B cell (primary cell): Measurements from ENCODE around the gene SLC50A1. TPM values are rescaled to one million over a fixed set of nuclear protein-coding genes. Genes with fewer than 3 reads are reported as not detected.

Experiments
- ATAC-seq: fragments of 200-7000 bp; cut with Tn5 transposase; one replicate; pipeline ENCODE4 v1.10.0; 2021; ENCODE audit warnings: low read depth, mild to moderate bottlenecking, moderate number of reproducible peaks, moderate library complexity
- CTCF ChIA-PET: fragments of 350-600 bp; sonication (Branson Sonifier 250); formaldehyde crosslinking; loops from one replicate; lab custom pipeline; 2021; ENCODE audit warnings: antibody characterized with exemption, inconsistent platforms; lab: Charles Lee
- POLR2A ChIA-PET: fragments of 350-600 bp; sonication (Branson Sonifier 250); formaldehyde crosslinking; loops from one replicate; lab custom pipeline; 2021; ENCODE audit warnings: antibody characterized with exemption; lab: Charles Lee
- DNase-seq: peaks from one replicate; pipeline ENCODE4 v3.0.0; 2013
- H2AFZ ChIP-seq: 2 replicates; pipeline ENCODE4 v1.6.1; 2012; ENCODE audit warnings: mild to moderate bottlenecking, low read depth, low read length; ENCODE audit not compliant: insufficient read depth, poor library complexity, severe bottlenecking
- H3K27ac ChIP-seq, 2 donors: 1 replicate in 1 of 2; 2 replicates in 1 of 2; pipeline ENCODE4 v1.5.1; 2012 to 2013; ENCODE audit warnings: low read length in 2 of 2, mild to moderate bottlenecking in 2 of 2, moderate library complexity in 1 of 2
- H3K27me3 ChIP-seq, 4 experiments: fragments of 200-600 bp in 1 of 4; sonication (generic) in 1 of 4; replicated peaks in 1 of 4; 1 replicate in 2 of 4; 2 replicates in 2 of 4; pipeline versions ENCODE4 v1.6.1 to v1.7.0; 2013 to 2016; ENCODE audit warnings: low read length in 3 of 4, mild to moderate bottlenecking in 2 of 4, mixed read lengths in 1 of 4, moderate library complexity in 1 of 4; ENCODE audit not compliant: insufficient read depth in 4 of 4, control insufficient read depth in 3 of 4; ENCODE audit errors: control extremely low read depth in 1 of 4
- H3K36me3 ChIP-seq, 2 experiments: replicated peaks in 1 of 2; 1 replicate in 1 of 2; 2 replicates in 1 of 2; pipeline versions ENCODE4 v1.6.1 to v1.7.1; 2013; ENCODE audit warnings: low read length in 1 of 2; ENCODE audit not compliant: insufficient read depth in 2 of 2, control insufficient read depth in 1 of 2; ENCODE audit errors: control extremely low read depth in 1 of 2, extremely low read depth in 1 of 2
- H3K4me1 ChIP-seq, 2 donors: fragments of 200-600 bp in 1 of 2; sonication (generic) in 1 of 2; 1 replicate in 1 of 2; 2 replicates in 1 of 2; pipeline versions ENCODE4 v1.5.1 to v1.6.1; 2013 to 2017; ENCODE audit warnings: low read length in 2 of 2; ENCODE audit not compliant: control insufficient read depth in 2 of 2, insufficient read depth in 2 of 2
- H3K4me2 ChIP-seq: replicated peaks from 2 replicates; pipeline ENCODE3; 2012; ENCODE audit warnings: mild to moderate bottlenecking, low read depth, low read length; ENCODE audit not compliant: poor library complexity, severe bottlenecking
- H3K4me3 ChIP-seq, 5 experiments: fragments of 200-600 bp in 1 of 5; sonication (generic) in 1 of 5; 1 replicate in 3 of 5; 2 replicates in 2 of 5; pipeline versions ENCODE4 v1.5.1 to v1.7.0; 2011 to 2016; ENCODE audit warnings: low read length in 4 of 5, mild to moderate bottlenecking in 4 of 5, low read depth in 2 of 5, control low read depth in 1 of 5, moderate library complexity in 1 of 5; ENCODE audit not compliant: insufficient read depth in 1 of 5; ENCODE audit errors: control extremely low read depth in 1 of 5, extremely low read depth in 1 of 5
- H3K79me2 ChIP-seq: fragments of 200-600 bp; sonication (generic); one replicate; pipeline ENCODE4 v1.6.0; 2016; ENCODE audit warnings: low read length; ENCODE audit not compliant: control insufficient read depth, insufficient read depth
- H3K9ac ChIP-seq: fragments of 200-600 bp; sonication (generic); 2 replicates; pipeline ENCODE4 v1.6.1; 2017; ENCODE audit warnings: mild to moderate bottlenecking, low read length, moderate library complexity
- H3K9me3 ChIP-seq, 3 donors: one replicate each; pipeline versions ENCODE4 v1.6.1 to v1.7.1; 2013; ENCODE audit warnings: low read length in 2 of 3; ENCODE audit not compliant: control insufficient read depth in 2 of 3, insufficient read depth in 1 of 3; ENCODE audit errors: control extremely low read depth in 1 of 3
- H4K20me1 ChIP-seq: 2 replicates; pipeline ENCODE4 v1.6.0; 2012; ENCODE audit warnings: mild to moderate bottlenecking, low read length; ENCODE audit not compliant: insufficient read depth, control insufficient read depth, poor library complexity, severe bottlenecking
- H3K27ac Mint-ChIP-seq: one replicate; pipeline ENCODE4 v1.8.0; 2021; ENCODE audit warnings: mixed read lengths
- H3K27me3 Mint-ChIP-seq: one replicate; pipeline ENCODE4 v1.8.0; 2021; ENCODE audit warnings: mixed read lengths
- H3K4me1 Mint-ChIP-seq: one replicate; pipeline ENCODE4 v1.8.0; 2021; ENCODE audit warnings: mixed read lengths
- H3K4me3 Mint-ChIP-seq: one replicate; pipeline ENCODE4 v1.8.0; 2021; ENCODE audit warnings: mixed read lengths
- H3K9me3 Mint-ChIP-seq: one replicate; pipeline ENCODE4 v1.8.0; 2022; ENCODE audit warnings: mixed read lengths; ENCODE audit not compliant: insufficient read depth
- EZH2 ChIP-seq: IDR thresholded peaks from 2 replicates; pipeline ENCODE4 v1.6.1; 2012; ENCODE audit warnings: borderline replicate concordance, low read depth, mild to moderate bottlenecking, moderate library complexity, low read length; ENCODE audit not compliant: insufficient read depth, poor library complexity, severe bottlenecking
- WGBS: methylation state at CpG from one replicate; pipeline ENCODE4 v1.1.5; 2013; ENCODE audit warnings: missing lambda C conversion rate; ENCODE audit not compliant: insufficient coverage; 5-methylcytosine and 5-hydroxymethylcytosine counted together
- intact Hi-C: fragments of 100-400 bp; cut with micrococcal nuclease; formaldehyde crosslinking; loops from one replicate; pipeline ENCODE4 v1.10.0; 2022
- polyA plus RNA-seq: library from polyadenylated mRNA; depleted of rRNA; stranded (reverse); fragments of >200 nt; gene quantifications from 2 replicates; pipeline ENCODE4 v1.2.3, GENCODE V29; 2012
- total RNA-seq, 2 donors: library from RNA; stranded (reverse); fragments of 120-200 nt in 1 of 2; gene quantifications; 1 replicate in 1 of 2; 2 replicates in 1 of 2; pipeline versions ENCODE4 v1.2.3 to v1.2.4, GENCODE V29; 2013 to 2022
- TF ChIP-seq, protein P1 (sequence below): fragments of 200-600 bp; IDR thresholded peaks from one replicate; pipeline ENCODE4 v1.8.0; 2022; ENCODE audit warnings: antibody characterized with exemption, mild to moderate bottlenecking

Gene SLC50A1
- total and polyA plus RNA-seq, 2 donors (not counting 1 experiment from before 2014, with no cell fraction given) = 62.8 to 86.8 TPM

GRCh38 chr1:155091071-155092051, 44.3 kb upstream of the SLC50A1 start:
- Mint-ChIP-seq H3K27ac (no peak overlapping the region), H3K9me3 (no peaks in the 10 kb centered on the region), H3K4me1 (peaks cover 6% of the 10 kb centered on the region), H3K4me3 (no peak overlapping the region), H3K27me3 (peaks cover 12% of the 10 kb centered on the region)
- Histone ChIP-seq H2AFZ (peak overlapping the region; percentile 20), H3K4me2 (peak overlapping the region; percentile 35), H3K27me3 (peaks cover 0 to 6% (median 1%) of the 10 kb centered on the region in 4 experiments), H3K4me1 (peaks cover 12 to 16% of the 10 kb centered on the region in 2 donors), H3K4me3 (no peak overlapping the region), H3K9ac (no peak overlapping the region), H3K27ac (no peak overlapping the region), H3K36me3 (no peaks in the 10 kb centered on the region), H3K9me3 (no peaks in the 10 kb centered on the region), H4K20me1 (peaks cover 6% of the 10 kb centered on the region), H3K79me2 (no peaks in the 10 kb centered on the region)
- WGBS = 27% methylated on average over 14 of the region's 29 CpGs
- no peak for TF ChIP-seq EZH2
- TF ChIP-seq, protein P1, sequence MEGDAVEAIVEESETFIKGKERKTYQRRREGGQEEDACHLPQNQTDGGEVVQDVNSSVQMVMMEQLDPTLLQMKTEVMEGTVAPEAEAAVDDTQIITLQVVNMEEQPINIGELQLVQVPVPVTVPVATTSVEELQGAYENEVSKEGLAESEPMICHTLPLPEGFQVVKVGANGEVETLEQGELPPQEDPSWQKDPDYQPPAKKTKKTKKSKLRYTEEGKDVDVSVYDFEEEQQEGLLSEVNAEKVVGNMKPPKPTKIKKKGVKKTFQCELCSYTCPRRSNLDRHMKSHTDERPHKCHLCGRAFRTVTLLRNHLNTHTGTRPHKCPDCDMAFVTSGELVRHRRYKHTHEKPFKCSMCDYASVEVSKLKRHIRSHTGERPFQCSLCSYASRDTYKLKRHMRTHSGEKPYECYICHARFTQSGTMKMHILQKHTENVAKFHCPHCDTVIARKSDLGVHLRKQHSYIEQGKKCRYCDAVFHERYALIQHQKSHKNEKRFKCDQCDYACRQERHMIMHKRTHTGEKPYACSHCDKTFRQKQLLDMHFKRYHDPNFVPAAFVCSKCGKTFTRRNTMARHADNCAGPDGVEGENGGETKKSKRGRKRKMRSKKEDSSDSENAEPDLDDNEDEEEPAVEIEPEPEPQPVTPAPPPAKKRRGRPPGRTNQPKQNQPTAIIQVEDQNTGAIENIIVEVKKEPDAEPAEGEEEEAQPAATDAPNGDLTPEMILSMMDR = peak; percentile 97
- intact Hi-C loops = loop anchor here (1.0 to 5.0 kb wide), 3 partner anchors 36 to 501 kb away; partner anchors contain the start of gene EFNA1
- CTCF ChIA-PET = interaction anchor here (0.6 to 6.8 kb wide), 44 partner anchors 9 to 1419 kb away, joined by 3 to 307 read pairs (median 5); partner anchors contain the start of genes DPM3, EFNA3, EFNA4 and KRTCAP2
- POLR2A ChIA-PET = interaction anchor here (0.6 to 1.7 kb wide), 3 partner anchors 45 to 82 kb away, joined by 3 to 9 read pairs (median 4); partner anchors contain the start of gene KRTCAP2
- DNase-seq = peak; percentile 86
- ATAC-seq = peak; percentile 91
